Left ventricle myocardium inferior (tissue), 1 donor: ENCODE results near the gene DPYSL5. TPM values are rescaled to one million over a fixed set of nuclear protein-coding genes. Genes with fewer than 3 reads are reported as not detected.

Source experiments
- DNase-seq: peaks from one replicate; pipeline ENCODE4 v3.0.0-alpha.2; 2020
- H3K27ac ChIP-seq: fragments of 200-600 bp; replicated peaks from 2 replicates; pipeline ENCODE4 v1.8.0; 2021
- H3K27me3 ChIP-seq: fragments of 200-600 bp; 2 replicates; pipeline ENCODE4 v1.8.0; 2021; ENCODE audit warnings: low read depth
- H3K36me3 ChIP-seq: fragments of 200-600 bp; 2 replicates; pipeline ENCODE4 v1.8.0; 2021
- H3K4me1 ChIP-seq: fragments of 200-600 bp; 2 replicates; pipeline ENCODE4 v1.8.0; 2021
- H3K4me3 ChIP-seq: fragments of 200-600 bp; 2 replicates; pipeline ENCODE4 v1.8.0; 2021; ENCODE audit warnings: mild to moderate bottlenecking, moderate library complexity
- H3K9me3 ChIP-seq: fragments of 200-600 bp; replicated peaks from 2 replicates; pipeline ENCODE4 v1.8.0; 2021
- CTCF ChIP-seq: fragments of 200-600 bp; IDR thresholded peaks from 2 replicates; pipeline ENCODE4 v1.8.0; 2021; ENCODE audit warnings: antibody characterized with exemption, mild to moderate bottlenecking, borderline replicate concordance
- intact Hi-C: fragments of 100-400 bp; cut with micrococcal nuclease; formaldehyde crosslinking; loops from one replicate; pipeline ENCODE4 v1.11.0; 2022
- total RNA-seq: library from RNA; stranded (reverse); fragmentation: NEBNext Ultra II Directional; extraction: Animal tissue kit (Norgen Biotek cat#: 25700); gene quantifications from one replicate; pipeline ENCODE4 v1.2.1, GENCODE V29; 2021
- donor health status: DM: no; HTN: yes; CAD: no; lungs with severe emphysema.

DPYSL5 gene
- total RNA-seq, 1 donor from 2014 or later, result not detected

- Histone ChIP-seq H3K36me3 (no peaks in the 10 kb centered on the region), H3K9me3 (no peaks in the 10 kb centered on the region), H3K27ac (no peak overlapping the region), H3K4me1 (peaks cover 15% of the 10 kb centered on the region), H3K27me3 (peaks cover 73% of the 10 kb centered on the region), H3K4me3 (peak overlapping the region; percentile 14)
- intact Hi-C loops, result no loop called here
- no peak for DNase-seq
- TF ChIP-seq CTCF, result no peak
Observed at GRCh38 chr2:26913999-26914658, 66.2 kb downstream of the DPYSL5 start.

- Histone ChIP-seq H3K36me3 (no peaks in the 10 kb centered on the region), H3K9me3 (no peaks in the 10 kb centered on the region), H3K27me3 (peaks cover 75% of the 10 kb centered on the region), H3K4me3 (no peak overlapping the region), H3K4me1 (peaks cover 15% of the 10 kb centered on the region), H3K27ac (no peak overlapping the region)
- no peak for DNase-seq
- intact Hi-C loops, result no loop called here
- no peak for TF ChIP-seq CTCF
Observed at GRCh38 chr2:26914659-26915310, 66.9 kb downstream of the DPYSL5 start.

GRCh38 chr2:26915316-26915715, 67.4 kb downstream of the DPYSL5 start:
- Histone ChIP-seq H3K4me1 (peaks cover 15% of the 10 kb centered on the region), H3K36me3 (no peaks in the 10 kb centered on the region), H3K4me3 (no peak overlapping the region), H3K27ac (no peak overlapping the region), H3K27me3 (peaks cover 74% of the 10 kb centered on the region), H3K9me3 (no peaks in the 10 kb centered on the region)
- intact Hi-C loops, result no loop called here
- DNase-seq, result no peak
- no peak for TF ChIP-seq CTCF

- no peaks in the 10 kb centered on the region for H3K9me3 ChIP-seq
- H3K27ac ChIP-seq, result no peak overlapping the region
- H3K27me3 ChIP-seq, result peaks cover 74% of the 10 kb centered on the region
- no peaks in the 10 kb centered on the region for H3K36me3 ChIP-seq
- intact Hi-C loops, result no loop called here
- no peak for DNase-seq
- no peak for TF ChIP-seq CTCF
- H3K4me3 ChIP-seq, result no peak overlapping the region
- peaks cover 15% of the 10 kb centered on the region for H3K4me1 ChIP-seq
Observed at GRCh38 chr2:26916128-26916692, 68.3 kb downstream of the DPYSL5 start.

- intact Hi-C loops, result no loop called here
- DNase-seq, result no peak
- no peak for TF ChIP-seq CTCF
Observed at GRCh38 chr2:26917135-26917836, 69.4 kb downstream of the DPYSL5 start.

More at GRCh38 chr2:26917135-26917836, 69.4 kb downstream of the DPYSL5 start:
- H3K9me3 ChIP-seq, result no peaks in the 10 kb centered on the region
- H3K27ac ChIP-seq, result no peak overlapping the region
- H3K4me3 ChIP-seq, result no peak overlapping the region
- H3K4me1 ChIP-seq, result peaks cover 15% of the 10 kb centered on the region
- no peaks in the 10 kb centered on the region for H3K36me3 ChIP-seq
- H3K27me3 ChIP-seq, result peaks cover 65% of the 10 kb centered on the region
